Panc1 (cell line): ENCODE data around the gene VPS11.

ENCODE experiments used
- POLR2AphosphoS5 ChIP-seq: IDR thresholded peaks from 2 replicates; pipeline ENCODE4 v1.6.1; 2012; ENCODE audit warnings: mild to moderate bottlenecking, low read depth, low read length, moderate library complexity
- SIN3A ChIP-seq: IDR thresholded peaks from 2 replicates; pipeline ENCODE4 v1.6.1; 2012; ENCODE audit warnings: low read depth, mild to moderate bottlenecking, low read length, moderate library complexity, borderline replicate concordance; ENCODE audit not compliant: insufficient read depth
- TCF7L2 ChIP-seq: IDR thresholded peaks from 2 replicates; pipeline ENCODE4 v1.6.1; 2011; ENCODE audit warnings: mild to moderate bottlenecking, low read depth, low read length, inconsistent platforms
- TF ChIP-seq, protein P1 (sequence below): fragments of 450-650 bp; IDR thresholded peaks from 2 replicates; pipeline ENCODE4 v1.5.1; 2017; ENCODE audit warnings: mild to moderate bottlenecking
- TF ChIP-seq, protein P2 (sequence below), 2 experiments: IDR thresholded peaks; 2 replicates each; pipeline ENCODE4 v1.6.1; 2011 to 2012; ENCODE audit warnings: low read depth in 2 of 2, control low read depth in 1 of 2, low read length in 1 of 2, mild to moderate bottlenecking in 1 of 2, moderate library complexity in 1 of 2; ENCODE audit not compliant: insufficient read depth in 1 of 2

DNA sequence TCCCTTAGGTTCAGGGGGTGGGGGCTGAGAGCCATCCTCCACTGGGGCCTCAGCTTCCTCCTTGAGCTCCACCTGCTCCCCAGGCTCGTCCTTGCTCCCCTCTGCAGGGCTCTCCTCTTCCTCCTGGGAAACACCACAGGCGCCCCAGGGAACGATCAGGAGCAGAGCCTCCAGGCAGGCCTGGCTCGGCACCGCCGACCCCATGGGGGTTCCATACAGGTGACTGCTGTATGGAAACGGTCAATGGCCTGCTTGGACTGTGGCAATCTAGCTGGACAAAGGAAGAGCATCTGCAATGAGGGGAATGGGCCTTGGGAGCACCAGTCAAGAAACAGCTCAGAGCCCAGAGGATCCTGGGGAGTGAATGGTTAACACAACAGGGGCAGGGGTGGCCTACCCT, 18.5 kb upstream of the VPS11 start:
- TF ChIP-seq SIN3A (no peak), POLR2AphosphoS5 (no peak), TCF7L2 (no peak)
- TF ChIP-seq, protein P1, sequence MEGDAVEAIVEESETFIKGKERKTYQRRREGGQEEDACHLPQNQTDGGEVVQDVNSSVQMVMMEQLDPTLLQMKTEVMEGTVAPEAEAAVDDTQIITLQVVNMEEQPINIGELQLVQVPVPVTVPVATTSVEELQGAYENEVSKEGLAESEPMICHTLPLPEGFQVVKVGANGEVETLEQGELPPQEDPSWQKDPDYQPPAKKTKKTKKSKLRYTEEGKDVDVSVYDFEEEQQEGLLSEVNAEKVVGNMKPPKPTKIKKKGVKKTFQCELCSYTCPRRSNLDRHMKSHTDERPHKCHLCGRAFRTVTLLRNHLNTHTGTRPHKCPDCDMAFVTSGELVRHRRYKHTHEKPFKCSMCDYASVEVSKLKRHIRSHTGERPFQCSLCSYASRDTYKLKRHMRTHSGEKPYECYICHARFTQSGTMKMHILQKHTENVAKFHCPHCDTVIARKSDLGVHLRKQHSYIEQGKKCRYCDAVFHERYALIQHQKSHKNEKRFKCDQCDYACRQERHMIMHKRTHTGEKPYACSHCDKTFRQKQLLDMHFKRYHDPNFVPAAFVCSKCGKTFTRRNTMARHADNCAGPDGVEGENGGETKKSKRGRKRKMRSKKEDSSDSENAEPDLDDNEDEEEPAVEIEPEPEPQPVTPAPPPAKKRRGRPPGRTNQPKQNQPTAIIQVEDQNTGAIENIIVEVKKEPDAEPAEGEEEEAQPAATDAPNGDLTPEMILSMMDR, result no peak
- TF ChIP-seq, protein P2, sequence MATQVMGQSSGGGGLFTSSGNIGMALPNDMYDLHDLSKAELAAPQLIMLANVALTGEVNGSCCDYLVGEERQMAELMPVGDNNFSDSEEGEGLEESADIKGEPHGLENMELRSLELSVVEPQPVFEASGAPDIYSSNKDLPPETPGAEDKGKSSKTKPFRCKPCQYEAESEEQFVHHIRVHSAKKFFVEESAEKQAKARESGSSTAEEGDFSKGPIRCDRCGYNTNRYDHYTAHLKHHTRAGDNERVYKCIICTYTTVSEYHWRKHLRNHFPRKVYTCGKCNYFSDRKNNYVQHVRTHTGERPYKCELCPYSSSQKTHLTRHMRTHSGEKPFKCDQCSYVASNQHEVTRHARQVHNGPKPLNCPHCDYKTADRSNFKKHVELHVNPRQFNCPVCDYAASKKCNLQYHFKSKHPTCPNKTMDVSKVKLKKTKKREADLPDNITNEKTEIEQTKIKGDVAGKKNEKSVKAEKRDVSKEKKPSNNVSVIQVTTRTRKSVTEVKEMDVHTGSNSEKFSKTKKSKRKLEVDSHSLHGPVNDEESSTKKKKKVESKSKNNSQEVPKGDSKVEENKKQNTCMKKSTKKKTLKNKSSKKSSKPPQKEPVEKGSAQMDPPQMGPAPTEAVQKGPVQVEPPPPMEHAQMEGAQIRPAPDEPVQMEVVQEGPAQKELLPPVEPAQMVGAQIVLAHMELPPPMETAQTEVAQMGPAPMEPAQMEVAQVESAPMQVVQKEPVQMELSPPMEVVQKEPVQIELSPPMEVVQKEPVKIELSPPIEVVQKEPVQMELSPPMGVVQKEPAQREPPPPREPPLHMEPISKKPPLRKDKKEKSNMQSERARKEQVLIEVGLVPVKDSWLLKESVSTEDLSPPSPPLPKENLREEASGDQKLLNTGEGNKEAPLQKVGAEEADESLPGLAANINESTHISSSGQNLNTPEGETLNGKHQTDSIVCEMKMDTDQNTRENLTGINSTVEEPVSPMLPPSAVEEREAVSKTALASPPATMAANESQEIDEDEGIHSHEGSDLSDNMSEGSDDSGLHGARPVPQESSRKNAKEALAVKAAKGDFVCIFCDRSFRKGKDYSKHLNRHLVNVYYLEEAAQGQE (IDR thresholded peaks at IDR 0.05; ENCODE audit: insufficient read depth in 1 of 2, low read depth in 2 of 2, low read length in 1 of 2), result no peak
